Measurements from ENCODE around the gene FAM151B.

DNA sequence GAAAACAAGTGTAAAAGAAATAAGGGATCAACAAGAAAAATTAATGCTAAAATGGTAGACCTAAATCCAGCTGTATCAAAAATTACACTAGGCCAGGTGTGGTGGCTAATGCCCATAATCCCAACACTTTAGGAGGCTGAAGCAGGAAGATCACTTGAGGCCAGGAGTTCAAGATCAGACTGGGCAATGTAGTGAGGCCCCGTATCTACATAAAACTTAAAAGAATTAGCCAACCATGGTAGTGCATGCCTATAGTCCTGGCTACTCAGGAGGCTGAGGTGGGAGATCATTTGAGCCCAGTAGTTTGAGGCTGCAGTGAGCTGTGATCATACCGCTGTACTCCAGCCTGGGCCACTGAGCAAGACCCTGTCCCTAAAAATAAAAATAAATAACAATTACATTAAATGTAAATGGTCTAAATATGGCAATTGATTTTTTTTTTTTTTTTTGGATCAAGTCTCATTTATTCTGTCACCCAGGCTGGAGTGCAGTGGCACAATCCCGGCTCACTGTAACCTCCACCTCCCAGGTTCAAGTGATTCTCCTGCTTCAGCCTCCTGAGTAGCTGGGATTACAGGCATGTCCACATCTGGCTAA lies 4.2 kb upstream of the FAM151B start:
- TF ChIP-seq CTCF (conservative IDR thresholded peaks at IDR 0.05; ENCODE audit: low read length) (no peak), EZH2phosphoT487 (IDR thresholded peaks at IDR 0.05; ENCODE audit: borderline replicate concordance) (no peak)
